ENCODE measurements around the gene UPK3BL2.
"Not testable (repeated sequence)": the region's sequence is repeated elsewhere in the genome, so short reads cannot be mapped to it uniquely, and the experiment has no call there.

UPK3BL2 gene

DNA sequence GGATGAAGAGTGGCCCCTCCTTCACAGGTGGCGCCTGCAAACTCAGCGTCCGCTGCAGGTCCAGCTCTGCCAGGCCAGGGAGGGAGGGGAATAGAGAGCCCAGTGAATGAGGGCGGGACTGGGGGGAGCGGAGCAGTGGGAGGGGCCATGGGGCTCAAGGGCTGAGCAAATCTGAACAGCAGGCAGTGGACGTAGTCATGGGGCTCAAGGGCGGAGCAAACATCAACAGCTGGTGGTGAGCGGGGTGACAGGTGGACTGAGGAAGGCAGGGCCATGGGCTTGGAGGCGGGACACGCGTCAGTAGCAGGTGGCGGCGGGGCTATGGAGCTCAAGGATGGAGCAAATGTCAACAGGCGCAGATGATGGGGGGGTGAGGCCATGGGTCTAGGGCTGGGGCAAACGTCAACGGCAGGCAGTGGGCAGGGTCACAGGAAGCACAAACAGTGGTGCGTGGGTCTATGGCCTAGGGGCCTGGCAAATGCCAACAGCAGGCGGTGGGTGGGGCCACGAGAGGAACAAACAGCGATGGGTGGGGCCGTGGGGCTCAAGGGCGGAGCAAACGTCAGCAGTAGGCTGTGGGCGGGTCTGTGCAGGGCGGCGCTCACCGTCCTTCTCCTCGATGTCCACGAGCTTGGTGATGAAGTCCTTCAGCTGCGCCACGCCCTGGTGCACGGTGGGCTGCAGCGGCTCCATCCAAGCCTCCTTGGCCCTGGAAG, 50.1 kb downstream of the UPK3BL2 start:
- not testable (repeated sequence) for DNase-seq

DNA sequence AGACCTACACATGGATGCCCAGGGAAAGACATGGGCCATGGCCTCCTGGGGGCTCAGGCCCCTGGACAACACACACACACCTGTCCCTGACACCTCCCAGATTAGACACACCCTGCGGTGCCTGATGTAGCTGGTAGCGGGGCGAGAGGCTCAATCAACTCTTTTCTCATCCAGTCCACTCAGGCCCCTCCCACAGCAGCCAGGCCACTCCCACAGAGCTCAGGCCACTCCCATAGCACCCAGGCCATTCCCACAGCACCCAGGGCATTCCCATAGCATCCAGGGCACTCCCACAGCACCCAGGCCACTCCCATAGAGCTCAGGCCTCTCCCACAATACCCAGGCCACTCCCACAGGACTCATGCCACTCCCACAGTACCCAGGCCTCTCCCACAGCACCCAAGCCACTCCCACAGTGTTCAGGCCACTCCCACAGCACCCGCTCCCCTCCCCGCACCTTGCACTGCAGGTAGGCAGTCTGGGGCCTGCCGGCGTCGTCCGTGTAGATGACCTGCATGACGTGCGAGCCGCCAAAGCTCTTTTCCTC, 52.9 kb downstream of the UPK3BL2 start:
- peak; percentile 34 for DNase-seq
